H1 (cell line): ENCODE measurements around the gene SRRM3. TPM values are rescaled to one million over a fixed set of nuclear protein-coding genes. Genes with fewer than 3 reads are reported as not detected.

Experiments used
- CTCF ChIA-PET: fragments of 300-600 bp; sonication (Branson Sonifier 250); formaldehyde crosslinking; loops from one replicate; lab custom pipeline; 2021; ENCODE audit not compliant: partially characterized antibody; lab: Charles Lee
- POLR2A ChIA-PET: fragments of 300-600 bp; sonication (Branson Sonifier 250); formaldehyde crosslinking; loops from one replicate; lab custom pipeline; 2021; ENCODE audit warnings: inconsistent platforms; ENCODE audit not compliant: partially characterized antibody; lab: Charles Lee
- DNase-seq, 2 experiments: peaks; one replicate each; pipeline versions ENCODE4 v3.0.0 to v3.0.0-alpha.2; 2010 to 2022; ENCODE audit warnings: low spot score in 2 of 2, low read depth in 1 of 2, mixed read lengths in 1 of 2
- FAIRE-seq: peaks from 2 replicates; lab custom pipeline; 2011; peaks lifted over from hg19 to GRCh38; lab: Jason Lieb, UNC
- H2AFZ ChIP-seq: 2 replicates; pipeline ENCODE4 v1.8.1; 2012; ENCODE audit warnings: low read length, inconsistent platforms
- H2AK5ac ChIP-seq: 2 replicates; pipeline ENCODE4 v1.6.1; 2013; ENCODE audit warnings: low read depth, low read length
- H2BK120ac ChIP-seq: replicated peaks from 2 replicates; pipeline ENCODE3; 2013; ENCODE audit warnings: low read depth, low read length, inconsistent platforms
- H2BK12ac ChIP-seq: 2 replicates; pipeline ENCODE4 v1.6.1; 2013; ENCODE audit warnings: low read depth, low read length
- H2BK15ac ChIP-seq: 2 replicates; pipeline ENCODE4 v1.6.1; 2013; ENCODE audit warnings: low read length
- H2BK20ac ChIP-seq: 2 replicates; pipeline ENCODE4 v1.6.1; 2013; ENCODE audit warnings: low read length
- H2BK5ac ChIP-seq: 2 replicates; pipeline ENCODE4 v1.6.1; 2013; ENCODE audit warnings: low read depth, low read length
- H3K14ac ChIP-seq: 2 replicates; pipeline ENCODE4 v1.6.1; 2013; ENCODE audit warnings: inconsistent platforms; ENCODE audit not compliant: insufficient read length
- H3K18ac ChIP-seq: 2 replicates; pipeline ENCODE4 v1.6.1; 2013; ENCODE audit warnings: low read length; ENCODE audit errors: extremely low read depth
- H3K23ac ChIP-seq: 2 replicates; pipeline ENCODE4 v1.6.1; 2013; ENCODE audit warnings: inconsistent platforms; ENCODE audit not compliant: insufficient read length
- H3K23me2 ChIP-seq: 2 replicates; pipeline ENCODE4 v1.6.1; 2013; ENCODE audit warnings: low read depth, low read length
- H3K27ac ChIP-seq: 2 replicates; pipeline ENCODE4 v1.6.1; 2011; ENCODE audit warnings: low read depth, low read length, inconsistent platforms
- H3K27me3 ChIP-seq, 4 experiments: replicated peaks in 1 of 4; 1 replicate in 1 of 4; 2 replicates in 3 of 4; pipeline versions ENCODE4 v1.6.1 to v1.8.1; 2011 to 2013; ENCODE audit warnings: low read length in 3 of 4, mild to moderate bottlenecking in 3 of 4, inconsistent platforms in 2 of 4, mixed read lengths in 2 of 4, moderate library complexity in 1 of 4; ENCODE audit not compliant: control insufficient read depth in 3 of 4, insufficient read depth in 3 of 4; ENCODE audit errors: extremely low read depth in 1 of 4
- H3K36me3 ChIP-seq, 4 experiments: 2 replicates each; pipeline versions ENCODE4 v1.6.1 to v1.8.1; 2011 to 2013; ENCODE audit warnings: mild to moderate bottlenecking in 4 of 4, low read length in 3 of 4, moderate library complexity in 2 of 4, control low read depth in 1 of 4, inconsistent platforms in 1 of 4; ENCODE audit not compliant: insufficient read depth in 4 of 4, control insufficient read depth in 2 of 4
- H3K4ac ChIP-seq: replicated peaks from 2 replicates; pipeline ENCODE3; 2013; ENCODE audit warnings: low read length, low read depth, mixed read lengths, inconsistent platforms; ENCODE audit not compliant: insufficient read length
- H3K4me1 ChIP-seq, 4 experiments: replicated peaks in 1 of 4; 1 replicate in 1 of 4; 2 replicates in 3 of 4; pipeline versions ENCODE4 v1.6.1 to v1.8.1; 2011 to 2013; ENCODE audit warnings: low read length in 3 of 4, inconsistent platforms in 2 of 4, mixed read lengths in 1 of 4; ENCODE audit not compliant: insufficient read depth in 4 of 4, control insufficient read depth in 3 of 4
- H3K4me2 ChIP-seq, 2 experiments: 2 replicates each; pipeline versions ENCODE4 v1.6.1 to v1.8.1; 2011 to 2013; ENCODE audit warnings: low read depth in 2 of 2, low read length in 2 of 2, control low read depth in 1 of 2, inconsistent platforms in 1 of 2, mild to moderate bottlenecking in 1 of 2; ENCODE audit not compliant: insufficient read depth in 1 of 2
- H3K4me3 ChIP-seq, 4 experiments: fragments of 200-600, 300-600 bp in 1 of 4; sonication (generic), shearing (Covaris generic), sonication (Bioruptor Twin) in 1 of 4; 2 replicates each; pipeline versions ENCODE4 v1.5.1 to v1.8.1; 2011 to 2016; ENCODE audit warnings: low read length in 4 of 4, low read depth in 3 of 4, control low read depth in 2 of 4, inconsistent platforms in 2 of 4, mild to moderate bottlenecking in 2 of 4, mixed read lengths in 1 of 4, moderate library complexity in 1 of 4; ENCODE audit not compliant: insufficient read depth in 2 of 4; ENCODE audit errors: extremely low read depth in 1 of 4
- H3K56ac ChIP-seq: replicated peaks from 2 replicates; pipeline ENCODE3; 2013; ENCODE audit warnings: low read depth, mild to moderate bottlenecking, mixed read lengths, low read length, inconsistent platforms; ENCODE audit not compliant: insufficient read length
- H3K79me1 ChIP-seq: 2 replicates; pipeline ENCODE4 v1.6.1; 2013; ENCODE audit warnings: low read depth, low read length, control low read depth
- H3K79me2 ChIP-seq, 2 experiments: 2 replicates each; pipeline versions ENCODE4 v1.6.1 to v1.8.1; 2012 to 2013; ENCODE audit warnings: low read length in 2 of 2, mild to moderate bottlenecking in 2 of 2, inconsistent platforms in 1 of 2; ENCODE audit not compliant: insufficient read depth in 2 of 2, control insufficient read depth in 1 of 2
- H3K9ac ChIP-seq, 4 experiments: replicated peaks in 1 of 4; 1 replicate in 1 of 4; 2 replicates in 3 of 4; pipeline versions ENCODE4 v1.6.1 to v1.8.1; 2011 to 2013; ENCODE audit warnings: low read depth in 3 of 4, low read length in 3 of 4, control low read depth in 2 of 4, mild to moderate bottlenecking in 2 of 4, moderate library complexity in 2 of 4, inconsistent platforms in 1 of 4; ENCODE audit errors: extremely low read depth in 1 of 4
- H3K9me3 ChIP-seq, 2 experiments: 2 replicates each; pipeline versions ENCODE4 v1.6.1 to v1.8.1; 2012 to 2013; ENCODE audit warnings: mild to moderate bottlenecking in 2 of 2, moderate library complexity in 2 of 2, control low read depth in 1 of 2, inconsistent platforms in 1 of 2, low read depth in 1 of 2, low read length in 1 of 2, mixed read lengths in 1 of 2; ENCODE audit not compliant: insufficient read depth in 2 of 2
- H4K20me1 ChIP-seq, 2 experiments: replicated peaks in 1 of 2; 2 replicates each; pipeline versions ENCODE3 to v1.8.1; 2011 to 2013; ENCODE audit warnings: inconsistent platforms in 2 of 2, low read length in 2 of 2, mild to moderate bottlenecking in 1 of 2; ENCODE audit not compliant: insufficient read depth in 2 of 2, control insufficient read depth in 1 of 2
- H4K5ac ChIP-seq: 2 replicates; pipeline ENCODE4 v1.6.1; 2013; ENCODE audit warnings: low read length, low read depth, mixed read lengths, inconsistent platforms; ENCODE audit not compliant: insufficient read length
- H4K8ac ChIP-seq: 2 replicates; pipeline ENCODE4 v1.8.0; 2013; ENCODE audit warnings: mild to moderate bottlenecking, moderate library complexity, low read length, inconsistent platforms; ENCODE audit not compliant: insufficient read depth; ENCODE audit errors: extremely low read depth
- H4K91ac ChIP-seq: replicated peaks from 2 replicates; pipeline ENCODE3; 2013; ENCODE audit warnings: low read length, mixed read lengths, inconsistent platforms; ENCODE audit not compliant: insufficient read length
- SIRT6 ChIP-seq: IDR thresholded peaks from one replicate; pipeline ENCODE4 v1.7.1; 2012; ENCODE audit warnings: low read length, inconsistent platforms
- SP1 ChIP-seq: IDR thresholded peaks from 2 replicates; pipeline ENCODE4 v1.6.1; 2011; ENCODE audit warnings: low read depth, low read length
- WGBS, 2 experiments: shearing (Covaris generic) in 1 of 2; methylation state at CpG; one replicate each; pipeline versions ENCODE4 v1.1.6 to v1.1.7; 2013 to 2015; ENCODE audit warnings: low lambda C conversion rate in 2 of 2, mixed read lengths in 2 of 2, inconsistent platforms in 1 of 2, low coverage in 1 of 2, missing lambda C conversion rate in 1 of 2; ENCODE audit not compliant: insufficient replicate concordance in 2 of 2, insufficient coverage in 1 of 2, insufficient read length in 1 of 2; ENCODE audit errors: extremely low coverage in 1 of 2, missing lambda C conversion rate in 1 of 2; 5-methylcytosine and 5-hydroxymethylcytosine counted together
- polyA plus RNA-seq, 7 experiments: library from polyadenylated mRNA; depleted of rRNA in 3 of 7; stranded (reverse) in 5 of 7; unstranded in 2 of 7; fragments of >200 nt in 5 of 7; fragments of 200-250 nt in 2 of 7; gene quantifications; 1 replicate in 5 of 7; 2 replicates in 1 of 7; 4 replicates in 1 of 7; pipeline versions ENCODE4 v1.2.1 to v1.2.3, GENCODE V29; 2011 to 2013; ENCODE audit warnings: missing spikeins in 2 of 7, mixed read lengths in 2 of 7
- total RNA-seq: library from RNA; stranded (reverse); fragmentation: NEBNext Ultra II Directional; extraction: Animal tissue kit (Norgen Biotek cat#: 25700); gene quantifications from 2 replicates; pipeline ENCODE4 v1.2.1, GENCODE V29; 2021

The SRRM3 gene
- total and polyA plus RNA-seq, 2 of the 8 experiments (the other 6 are each of a cell fraction or from before 2014, with no cell fraction given), result 10.4 to 17.4 TPM

GRCh38 chr7:76278540-76278939, 76.8 kb downstream of the SRRM3 start:
- no peak overlapping the region for H3K4ac ChIP-seq
- H3K4me3 ChIP-seq, result no peak overlapping the region
- H3K23me2 ChIP-seq, result peaks cover 17% of the 10 kb centered on the region
- H3K23ac ChIP-seq, result no peak overlapping the region
- H4K91ac ChIP-seq, result no peak overlapping the region
- H2AK5ac ChIP-seq, result peak overlapping the region; percentile 69; the same call in 1 of the 2 replicates
- no peak overlapping the region for H3K18ac ChIP-seq
- peaks cover 0 to under 1% of the 10 kb centered on the region in 2 experiments for H4K20me1 ChIP-seq
- H3K27ac ChIP-seq, result no peak overlapping the region
- FAIRE-seq (peak; percentile 50), DNase-seq (no peak)
- H3K27me3 ChIP-seq, result peaks cover 8 to 30% (median 16%) of the 10 kb centered on the region in 4 experiments
- no peak overlapping the region for H3K9ac ChIP-seq
- TF ChIP-seq SP1, result peak; percentile 55; the same call in 1 of the 2 replicates
- TF ChIP-seq SIRT6, result no peak
- WGBS, 2 experiments, result 100% methylated on average over 1 of the region's 1 CpG; no CpG with 5 or more reads in 1 of the 2 experiments
- no peak overlapping the region for H3K14ac ChIP-seq
- H3K4me1 ChIP-seq, result peaks cover 0 to 14% (median 5%) of the 10 kb centered on the region in 4 experiments; a peak in 6 of 7 replicates
- peak overlapping the region; percentile 80; the same call in 1 of the 2 replicates for H2BK12ac ChIP-seq
- no peak overlapping the region for H2AFZ ChIP-seq
- H3K9me3 ChIP-seq, result no peaks in the 10 kb centered on the region
- H4K5ac ChIP-seq, result no peak overlapping the region
- H3K79me1 ChIP-seq, result peaks cover 2% of the 10 kb centered on the region; the same call in 1 of the 2 replicates
- no peak overlapping the region for H4K8ac ChIP-seq
- H3K4me2 ChIP-seq, result no peak overlapping the region
- H3K56ac ChIP-seq, result no peak overlapping the region
- H2BK20ac ChIP-seq, result no peak overlapping the region; the same call in 1 of the 2 replicates
- no peak overlapping the region; the same call in 1 of the 2 replicates for H2BK5ac ChIP-seq
- ChIA-PET CTCF (interaction anchor here (0.7 to 2.9 kb wide), 9 partner anchors 9 to 78 kb away, joined by 3 to 15 read pairs (median 3); partner anchors contain the start of gene SRRM3), POLR2A (interaction anchor here (0.6 to 4.7 kb wide), 6 partner anchors 10 to 122 kb away, joined by 3 to 22 read pairs (median 3); no protein-coding TSS in a partner anchor)
- no peaks in the 10 kb centered on the region for H3K36me3 ChIP-seq
- H2BK120ac ChIP-seq, result no peak overlapping the region
- H3K79me2 ChIP-seq, result no peaks in the 10 kb centered on the region
- H2BK15ac ChIP-seq, result no peak overlapping the region
